IMR-90 (cell line): ENCODE results near the gene FBXL5. TPM values are rescaled to one million over a fixed set of nuclear protein-coding genes. Genes with fewer than 3 reads are reported as not detected.

Experiments
- ATAC-seq: fragments of 200-7000 bp; cut with Tn5 transposase; 2 replicates; pipeline ENCODE4 v1.9.1; 2020; ENCODE audit warnings: low read depth, mild to moderate bottlenecking, moderate library complexity
- BruUV-seq: library from RNA; stranded (reverse); fragments of 400-500 nt; replicated peaks from 2 replicates; lab custom pipeline; 2021; lab: Mats Ljungman, UMichigan
- CTCF ChIA-PET: fragments of 300-600 bp; formaldehyde crosslinking; extraction: SDS; loops from one replicate; lab custom pipeline; 2021; ENCODE audit warnings: antibody characterized with exemption; lab: Yijun Ruan, JAX
- POLR2A ChIA-PET: fragments of 300-600 bp; sonication (Branson Sonifier 250); formaldehyde crosslinking; loops from one replicate; lab custom pipeline; 2022; ENCODE audit warnings: antibody characterized with exemption; ENCODE audit not compliant: unreplicated experiment; lab: Charles Lee
- DNase-seq: peaks from one replicate; pipeline ENCODE4 v3.0.0; 2013
- H2AFZ ChIP-seq: replicated peaks from 2 replicates; pipeline ENCODE3; 2013; ENCODE audit warnings: low read length, mild to moderate bottlenecking; ENCODE audit not compliant: poor library complexity
- H2AK5ac ChIP-seq: 2 replicates; pipeline ENCODE4 v1.6.1; 2013; ENCODE audit warnings: low read depth, low read length, inconsistent platforms
- H2AK9ac ChIP-seq: replicated peaks from 2 replicates; pipeline ENCODE3; 2013; ENCODE audit warnings: mild to moderate bottlenecking, low read depth, low read length, moderate library complexity; ENCODE audit not compliant: poor library complexity
- H2BK120ac ChIP-seq: 2 replicates; pipeline ENCODE4 v1.6.1; 2013; ENCODE audit warnings: low read depth, low read length, inconsistent platforms
- H2BK15ac ChIP-seq: 3 replicates; pipeline ENCODE4 v1.6.1; 2013; ENCODE audit warnings: low read depth, low read length, inconsistent platforms
- H2BK20ac ChIP-seq: 2 replicates; pipeline ENCODE4 v1.6.1; 2013; ENCODE audit warnings: low read depth, mild to moderate bottlenecking, inconsistent platforms, low read length, moderate library complexity
- H2BK5ac ChIP-seq: 2 replicates; pipeline ENCODE4 v1.6.1; 2013; ENCODE audit warnings: mild to moderate bottlenecking, low read depth, low read length, inconsistent platforms; ENCODE audit not compliant: poor library complexity, severe bottlenecking
- H3K14ac ChIP-seq: replicated peaks from 2 replicates; pipeline ENCODE4 v1.6.1; 2013; ENCODE audit warnings: low read depth, low read length, inconsistent platforms
- H3K18ac ChIP-seq: 2 replicates; pipeline ENCODE4 v1.6.1; 2013; ENCODE audit warnings: low read depth, low read length, control low read depth
- H3K23ac ChIP-seq: 2 replicates; pipeline ENCODE4 v1.6.1; 2013; ENCODE audit warnings: low read depth, low read length, inconsistent platforms
- H3K27ac ChIP-seq: 2 replicates; pipeline ENCODE4 v1.5.1; 2013; ENCODE audit warnings: mild to moderate bottlenecking, control low read depth, low read length; ENCODE audit not compliant: insufficient read depth
- H3K27me3 ChIP-seq: 2 replicates; pipeline ENCODE4 v1.6.1; 2013; ENCODE audit warnings: low read length; ENCODE audit not compliant: control insufficient read depth, insufficient read depth
- H3K36me3 ChIP-seq: 2 replicates; pipeline ENCODE4 v1.6.1; 2013; ENCODE audit warnings: low read length, mixed read lengths; ENCODE audit not compliant: control insufficient read depth, insufficient read depth
- H3K4ac ChIP-seq: 2 replicates; pipeline ENCODE4 v1.6.1; 2013; ENCODE audit warnings: low read depth, low read length, inconsistent platforms
- H3K4me1 ChIP-seq: 2 replicates; pipeline ENCODE4 v1.6.1; 2013; ENCODE audit warnings: low read length, mixed read lengths; ENCODE audit not compliant: control insufficient read depth, insufficient read depth
- H3K4me2 ChIP-seq: 2 replicates; pipeline ENCODE4 v1.6.1; 2013; ENCODE audit warnings: low read depth, mild to moderate bottlenecking, control low read depth, low read length, moderate library complexity
- H3K4me3 ChIP-seq: 2 replicates; pipeline ENCODE4 v1.5.1; 2013; ENCODE audit warnings: low read depth, mild to moderate bottlenecking, control low read depth, low read length, moderate library complexity; ENCODE audit not compliant: insufficient read depth
- H3K56ac ChIP-seq: 2 replicates; pipeline ENCODE4 v1.6.1; 2013; ENCODE audit warnings: low read length, inconsistent platforms; ENCODE audit not compliant: insufficient read depth; ENCODE audit errors: extremely low read depth
- H3K79me1 ChIP-seq, 2 experiments: 2 replicates each; pipeline ENCODE4 v1.6.1; 2013; ENCODE audit warnings: low read length in 2 of 2, inconsistent platforms in 1 of 2, low read depth in 1 of 2
- H3K9ac ChIP-seq: 2 replicates; pipeline ENCODE4 v1.6.1; 2013; ENCODE audit warnings: low read depth, low read length, control low read depth
- H3K9me1 ChIP-seq: 2 replicates; pipeline ENCODE4 v1.6.1; 2013; ENCODE audit warnings: low read length, inconsistent platforms; ENCODE audit not compliant: insufficient read depth
- H3K9me3 ChIP-seq: 2 replicates; pipeline ENCODE4 v1.6.1; 2013; ENCODE audit warnings: low read length; ENCODE audit not compliant: control insufficient read depth, insufficient read depth
- H4K20me1 ChIP-seq: 2 replicates; pipeline ENCODE4 v1.6.1; 2013; ENCODE audit warnings: low read length, inconsistent platforms; ENCODE audit not compliant: insufficient read depth
- H4K5ac ChIP-seq: 2 replicates; pipeline ENCODE4 v1.6.1; 2013; ENCODE audit warnings: mild to moderate bottlenecking, low read depth, low read length, control low read depth
- H4K8ac ChIP-seq, 2 experiments: 2 replicates each; pipeline ENCODE4 v1.6.1; 2013; ENCODE audit warnings: low read depth in 2 of 2, low read length in 2 of 2, control low read depth in 1 of 2, inconsistent platforms in 1 of 2
- H4K91ac ChIP-seq: 2 replicates; pipeline ENCODE4 v1.6.1; 2013; ENCODE audit warnings: low read depth, low read length, inconsistent platforms; ENCODE audit not compliant: insufficient read depth
- BHLHE40 ChIP-seq: fragments of 150-350 bp; IDR thresholded peaks from 2 replicates; pipeline ENCODE4 v1.6.1; 2016; ENCODE audit warnings: mild to moderate bottlenecking, low read depth, low read length
- CEBPB ChIP-seq: IDR thresholded peaks from 2 replicates; pipeline ENCODE4 v1.6.1; 2012; ENCODE audit warnings: low read depth, low read length, improper control_type of control experiment
- CHD1 ChIP-seq: IDR thresholded peaks from 2 replicates; pipeline ENCODE4 v1.6.1; 2012; ENCODE audit warnings: low read depth, low read length, improper control_type of control experiment
- FOS ChIP-seq: fragments of 150-350 bp; IDR thresholded peaks from 2 replicates; pipeline ENCODE4 v1.6.1; 2016; ENCODE audit warnings: low read depth, low read length
- MAFK ChIP-seq: IDR thresholded peaks from 2 replicates; pipeline ENCODE4 v1.6.1; 2012; ENCODE audit warnings: low read depth, low read length, improper control_type of control experiment
- MAZ ChIP-seq: IDR thresholded peaks from 2 replicates; pipeline ENCODE4 v1.6.1; 2012; ENCODE audit warnings: low read depth, mild to moderate bottlenecking, low read length, improper control_type of control experiment, moderate library complexity, borderline replicate concordance
- MXI1 ChIP-seq: IDR thresholded peaks from 2 replicates; pipeline ENCODE4 v1.6.1; 2012; ENCODE audit warnings: low read depth, mild to moderate bottlenecking, low read length, moderate library complexity, borderline replicate concordance
- NFE2L2 ChIP-seq: fragments of 150-350 bp; IDR thresholded peaks from 2 replicates; pipeline ENCODE4 v1.6.1; 2016; ENCODE audit warnings: low read depth, mild to moderate bottlenecking, low read length
- POLR2A ChIP-seq: IDR thresholded peaks from 2 replicates; pipeline ENCODE4 v1.6.1; 2012; ENCODE audit warnings: mild to moderate bottlenecking, low read depth, low read length
- RAD21 ChIP-seq: IDR thresholded peaks from 2 replicates; pipeline ENCODE4 v1.6.1; 2012; ENCODE audit warnings: low read length, improper control_type of control experiment
- RCOR1 ChIP-seq: IDR thresholded peaks from 2 replicates; pipeline ENCODE4 v1.6.1; 2012; ENCODE audit warnings: mild to moderate bottlenecking, low read length, improper control_type of control experiment; ENCODE audit not compliant: insufficient replicate concordance
- RFX5 ChIP-seq: IDR thresholded peaks from 2 replicates; pipeline ENCODE4 v1.8.0; 2012; ENCODE audit warnings: low read depth, mild to moderate bottlenecking, low read length, moderate library complexity
- SMC3 ChIP-seq: fragments of 150-350 bp; IDR thresholded peaks from 2 replicates; pipeline ENCODE4 v1.6.1; 2016; ENCODE audit warnings: low read depth, mild to moderate bottlenecking, antibody characterized with exemption, low read length, moderate library complexity
- USF2 ChIP-seq: fragments of 150-350 bp; IDR thresholded peaks from 2 replicates; pipeline ENCODE4 v1.6.1; 2017; ENCODE audit warnings: mild to moderate bottlenecking, antibody characterized with exemption, low read length, low read depth
- WGBS, 2 experiments: methylation state at CpG; one replicate each; pipeline versions ENCODE4 v1.1.5 to v1.1.7; 2013; ENCODE audit warnings: missing lambda C conversion rate in 2 of 2; ENCODE audit not compliant: insufficient read length in 1 of 2; ENCODE audit errors: extremely low coverage in 2 of 2; 5-methylcytosine and 5-hydroxymethylcytosine counted together
- dilution Hi-C: fragments of 300-500 bp; cut with HindIII; formaldehyde crosslinking; loops from one replicate; pipeline ENCODE4 v1.14.3; 2018; ENCODE audit warnings: low sequenced_read_pairs; ENCODE audit not compliant: unreplicated experiment
- in situ Hi-C: fragments of 300-500 bp; cut with MboI; formaldehyde crosslinking; loops from 3 replicates; pipeline ENCODE4 v1.14.3; 2019; ENCODE audit warnings: low sequenced_read_pairs, inconsistent platforms, mixed read lengths
- intact Hi-C: fragments of 100-400 bp; cut with micrococcal nuclease; formaldehyde crosslinking; loops from 2 replicates; pipeline ENCODE4 v1.10.0; 2022
- polyA plus RNA-seq, 3 experiments: library from polyadenylated mRNA; depleted of rRNA; stranded (reverse); fragments of >200 nt; gene quantifications; 2 replicates each; pipeline ENCODE4 v1.2.3, GENCODE V29; 2012; ENCODE audit warnings: low replicate concordance in 1 of 3
- total RNA-seq: library from RNA; depleted of rRNA; stranded (reverse); fragments of >200 nt; gene quantifications from 2 replicates; pipeline ENCODE4 v1.2.3, GENCODE V29; 2012
- TF ChIP-seq, protein P1 (sequence below): fragments of 150-350 bp; IDR thresholded peaks from 2 replicates; pipeline ENCODE4 v1.6.1; 2016; ENCODE audit warnings: low read depth, mild to moderate bottlenecking, low read length, moderate library complexity, borderline replicate concordance
- TF ChIP-seq, protein P2 (sequence below): conservative IDR thresholded peaks from 2 replicates; pipeline ENCODE4 v1.5.1; 2012; ENCODE audit warnings: mild to moderate bottlenecking, low read depth, low read length, improper control_type of control experiment

FBXL5 gene
- total and polyA plus RNA-seq, 2 of the 4 experiments (the other 2 are of a cell fraction) = 20.3 to 62.6 TPM

DNA sequence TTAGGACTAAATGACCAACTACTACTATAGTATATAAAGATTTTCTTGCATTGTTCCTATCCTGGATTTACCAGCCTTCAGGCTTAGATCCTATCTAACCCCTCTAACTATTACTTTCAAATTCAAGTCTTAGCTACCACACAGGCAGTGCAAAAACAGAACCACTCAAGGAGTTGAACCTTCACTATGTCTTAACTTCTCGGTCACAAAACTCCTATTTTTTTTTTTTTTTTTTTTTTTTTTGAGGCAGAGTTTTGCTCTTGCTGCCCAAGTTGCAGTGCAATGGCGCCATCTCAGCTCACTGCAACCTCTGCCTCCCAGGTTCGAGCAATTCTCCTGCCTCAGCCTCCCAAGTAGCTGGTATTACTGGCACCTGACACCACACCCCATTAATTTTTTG, 20.2 kb upstream of the FBXL5 start:
- Histone ChIP-seq H2AK9ac (no peak overlapping the region), H2AFZ (no peak overlapping the region), H3K4ac (no peak overlapping the region), H4K5ac (no peak overlapping the region), H3K79me1 (peaks cover 10 to 32% of the 10 kb centered on the region in 2 experiments), H3K23ac (no peak overlapping the region), H2BK120ac (no peak overlapping the region), H3K4me2 (no peak overlapping the region), H4K8ac (no peak overlapping the region), H3K27me3 (no peaks in the 10 kb centered on the region), H2AK5ac (no peak overlapping the region), H4K91ac (no peak overlapping the region), H2BK15ac (no peak overlapping the region), H3K4me3 (no peak overlapping the region), H3K36me3 (0 out of 2 replicates have a peak, but pooled peaks cover 2% of the 10 kb centered on the region), H3K14ac (no peak overlapping the region), H3K9me3 (no peaks in the 10 kb centered on the region), H3K56ac (no peak overlapping the region), H3K4me1 (peaks cover 6% of the 10 kb centered on the region), H3K9ac (no peak overlapping the region), H3K18ac (no peak overlapping the region), H3K27ac (no peak overlapping the region), H4K20me1 (no peaks in the 10 kb centered on the region), H2BK20ac (no peak overlapping the region), H3K9me1 (peaks cover 7% of the 10 kb centered on the region), H2BK5ac (no peak overlapping the region)
- CTCF ChIA-PET = interaction anchor here (0.6 kb wide), 1 partner anchor 214 kb away, joined by 4 read pairs; no protein-coding TSS in a partner anchor
- WGBS, 2 experiments = no CpG with 5 or more reads among the region's 3 CpGs
- no peak for ATAC-seq
- dilution Hi-C loops = no loop called here
- no peak for TF ChIP-seq RAD21
- TF ChIP-seq FOS = no peak
- no peak for TF ChIP-seq RFX5
- TF ChIP-seq MAZ = no peak
- TF ChIP-seq NFE2L2 = no peak
- TF ChIP-seq CHD1 = no peak
- no peak for TF ChIP-seq USF2
- no peak for TF ChIP-seq SMC3
- TF ChIP-seq, protein P1, sequence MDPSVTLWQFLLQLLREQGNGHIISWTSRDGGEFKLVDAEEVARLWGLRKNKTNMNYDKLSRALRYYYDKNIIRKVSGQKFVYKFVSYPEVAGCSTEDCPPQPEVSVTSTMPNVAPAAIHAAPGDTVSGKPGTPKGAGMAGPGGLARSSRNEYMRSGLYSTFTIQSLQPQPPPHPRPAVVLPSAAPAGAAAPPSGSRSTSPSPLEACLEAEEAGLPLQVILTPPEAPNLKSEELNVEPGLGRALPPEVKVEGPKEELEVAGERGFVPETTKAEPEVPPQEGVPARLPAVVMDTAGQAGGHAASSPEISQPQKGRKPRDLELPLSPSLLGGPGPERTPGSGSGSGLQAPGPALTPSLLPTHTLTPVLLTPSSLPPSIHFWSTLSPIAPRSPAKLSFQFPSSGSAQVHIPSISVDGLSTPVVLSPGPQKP = no peak
- no peak for TF ChIP-seq POLR2A
- no peak for TF ChIP-seq BHLHE40
- no peak for TF ChIP-seq MXI1
- TF ChIP-seq CEBPB = no peak
- no peak for TF ChIP-seq MAFK
- TF ChIP-seq RCOR1 = no peak
- TF ChIP-seq, protein P2, sequence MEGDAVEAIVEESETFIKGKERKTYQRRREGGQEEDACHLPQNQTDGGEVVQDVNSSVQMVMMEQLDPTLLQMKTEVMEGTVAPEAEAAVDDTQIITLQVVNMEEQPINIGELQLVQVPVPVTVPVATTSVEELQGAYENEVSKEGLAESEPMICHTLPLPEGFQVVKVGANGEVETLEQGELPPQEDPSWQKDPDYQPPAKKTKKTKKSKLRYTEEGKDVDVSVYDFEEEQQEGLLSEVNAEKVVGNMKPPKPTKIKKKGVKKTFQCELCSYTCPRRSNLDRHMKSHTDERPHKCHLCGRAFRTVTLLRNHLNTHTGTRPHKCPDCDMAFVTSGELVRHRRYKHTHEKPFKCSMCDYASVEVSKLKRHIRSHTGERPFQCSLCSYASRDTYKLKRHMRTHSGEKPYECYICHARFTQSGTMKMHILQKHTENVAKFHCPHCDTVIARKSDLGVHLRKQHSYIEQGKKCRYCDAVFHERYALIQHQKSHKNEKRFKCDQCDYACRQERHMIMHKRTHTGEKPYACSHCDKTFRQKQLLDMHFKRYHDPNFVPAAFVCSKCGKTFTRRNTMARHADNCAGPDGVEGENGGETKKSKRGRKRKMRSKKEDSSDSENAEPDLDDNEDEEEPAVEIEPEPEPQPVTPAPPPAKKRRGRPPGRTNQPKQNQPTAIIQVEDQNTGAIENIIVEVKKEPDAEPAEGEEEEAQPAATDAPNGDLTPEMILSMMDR = no peak
- DNase-seq = no peak
- POLR2A ChIA-PET = interaction anchor here (0.6 kb wide), 2 partner anchors 202 to 458 kb away, joined by 4 to 12 read pairs; no protein-coding TSS in a partner anchor
- intact Hi-C loops = no loop called here
- in situ Hi-C loops = loop anchor here (25.0 kb wide), 1 partner anchor 663 kb away; the partner anchor contains the start of gene CPEB2
- no TSS peak for BruUV-seq
